ENCODE results near the gene STAT4. TPM values are rescaled to one million over a fixed set of nuclear protein-coding genes. Genes with fewer than 3 reads are reported as not detected.

STAT4 gene
- total RNA-seq, 1 experiment from 2014 or later: 0.44 TPM

GRCh38 chr2:191082321-191082720 is 68.5 kb downstream of the STAT4 start:
- peaks cover 11% of the 10 kb centered on the region for H3K36me3 Mint-ChIP-seq

GRCh38 chr2:191081411-191082155 is 69.2 kb downstream of the STAT4 start:
- Mint-ChIP-seq H3K4me3 (no peak overlapping the region), H3K27ac (no peak overlapping the region), H3K36me3 (peaks cover 9% of the 10 kb centered on the region), H3K27me3 (ENCODE audit: low read depth) (no peaks in the 10 kb centered on the region), H3K9me3 (peaks cover 28% of the 10 kb centered on the region), H3K4me1 (peaks cover 14% of the 10 kb centered on the region)
- TF ChIP-seq ZNF396 (CRISPR knock-in tag; IDR thresholded peaks at IDR 0.05; ENCODE audit: borderline replicate concordance) (no peak), ZNF219 (CRISPR knock-in tag; IDR thresholded peaks at IDR 0.05; ENCODE audit: borderline replicate concordance) (no peak), FOXP4 (CRISPR knock-in tag; IDR thresholded peaks at IDR 0.05) (no peak), JAZF1 (CRISPR knock-in tag; IDR thresholded peaks at IDR 0.05) (no peak), NFYB (CRISPR knock-in tag; conservative IDR thresholded peaks at IDR 0.05; ENCODE audit: low read depth) (no peak), PREB (CRISPR knock-in tag; IDR thresholded peaks at IDR 0.05; ENCODE audit: borderline replicate concordance) (no peak), PRRX2 (CRISPR knock-in tag; IDR thresholded peaks at IDR 0.05) (no peak), ETV6 (CRISPR knock-in tag; IDR thresholded peaks at IDR 0.05) (no peak), ARID4B (CRISPR knock-in tag; IDR thresholded peaks at IDR 0.05; ENCODE audit: borderline replicate concordance) (no peak), ATF1 (CRISPR knock-in tag; IDR thresholded peaks at IDR 0.05) (no peak)
- no peak for ATAC-seq
- CTCF ChIA-PET: no interaction called here
- POLR2A ChIA-PET: no interaction called here
- DNase-seq (ENCODE audit: low spot score): no peak

More at GRCh38 chr2:191082321-191082720, 68.5 kb downstream of the STAT4 start:
- ATAC-seq (no peak), DNase-seq (ENCODE audit: low spot score) (no peak)
- Mint-ChIP-seq H3K27me3 (ENCODE audit: low read depth) (no peaks in the 10 kb centered on the region), H3K4me3 (no peak overlapping the region), H3K9me3 (peaks cover 30% of the 10 kb centered on the region), H3K27ac (no peak overlapping the region), H3K4me1 (peaks cover 21% of the 10 kb centered on the region)
- no peak for TF ChIP-seq SMAD3 (CRISPR knock-in tag; IDR thresholded peaks at IDR 0.05; ENCODE audit: borderline replicate concordance)
- TF ChIP-seq HMGXB4 (CRISPR knock-in tag; IDR thresholded peaks at IDR 0.05): no peak
- no peak for TF ChIP-seq CTCF (IDR thresholded peaks at IDR 0.05)
- ChIA-PET CTCF (no interaction called here), POLR2A (no interaction called here)
